Measurements from ENCODE around the gene TH.

GRCh38 chr11:2156416-2157182 is 15.0 kb downstream of the TH start:
- TF ChIP-seq CTCF (IDR thresholded peaks at IDR 0.05 in 8 of 11, conservative IDR thresholded peaks at IDR 0.05 in 3 of 11) (peak; percentile 63 to 88 (median 78)), POLR2AphosphoS5 (IDR thresholded peaks at IDR 0.05) (peak in 2 of 3 donors; percentile 24 to 51)

Measured in spleen (tissue), 7 donors.